SK-N-SH treated with all-trans-retinoic acid at 6 μM for 48 hours (cell line): ENCODE measurements around the gene USP48.

Experiments
- ISL1 ChIP-seq: fragments of 250-450 bp; sonication (Bioruptor Pico); IDR thresholded peaks from 2 replicates; pipeline ENCODE4 v2.1.2; 2022; ENCODE audit warnings: mild to moderate bottlenecking, moderate library complexity
- ZC3H10 ChIP-seq: fragments of 250-450 bp; sonication (Bioruptor Pico); IDR thresholded peaks from 2 replicates; pipeline ENCODE4 v1.5.1; 2021; ENCODE audit warnings: mild to moderate bottlenecking, moderate library complexity
- ZNF565 ChIP-seq: fragments of 450-650 bp; formaldehyde crosslinking; conservative IDR thresholded peaks from 2 replicates; pipeline ENCODE4 v1.5.0; 2020; ENCODE audit warnings: low read depth, mild to moderate bottlenecking, moderate library complexity
- TF ChIP-seq, protein P1 (sequence below): fragments of 250-450 bp; sonication (Bioruptor Pico); IDR thresholded peaks from 2 replicates; pipeline ENCODE4 v1.8.0; 2020; ENCODE audit warnings: mild to moderate bottlenecking, moderate library complexity, borderline replicate concordance

DNA sequence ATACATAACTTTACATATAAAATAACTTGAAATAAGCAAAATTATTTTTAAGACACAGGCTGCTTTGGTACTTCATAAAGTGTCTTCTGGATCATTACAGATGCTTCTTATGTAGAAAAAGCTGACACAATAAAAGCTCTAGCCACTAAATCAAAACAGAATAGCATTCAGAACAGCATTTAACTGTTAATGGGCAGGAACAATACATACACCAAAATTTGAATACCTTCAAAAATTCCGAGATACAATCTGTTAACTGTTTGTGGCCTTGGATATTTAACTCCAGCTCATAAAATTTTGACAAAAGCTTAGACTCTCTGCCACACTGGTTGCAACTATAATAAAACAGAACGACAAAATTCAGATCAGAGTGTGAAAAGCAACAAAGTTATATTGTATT is 31.7 kb downstream of the USP48 start:
- TF ChIP-seq ZNF565 (CRISPR knock-in tag) (no peak), ZC3H10 (no peak), ISL1 (no peak)
- TF ChIP-seq, protein P1, sequence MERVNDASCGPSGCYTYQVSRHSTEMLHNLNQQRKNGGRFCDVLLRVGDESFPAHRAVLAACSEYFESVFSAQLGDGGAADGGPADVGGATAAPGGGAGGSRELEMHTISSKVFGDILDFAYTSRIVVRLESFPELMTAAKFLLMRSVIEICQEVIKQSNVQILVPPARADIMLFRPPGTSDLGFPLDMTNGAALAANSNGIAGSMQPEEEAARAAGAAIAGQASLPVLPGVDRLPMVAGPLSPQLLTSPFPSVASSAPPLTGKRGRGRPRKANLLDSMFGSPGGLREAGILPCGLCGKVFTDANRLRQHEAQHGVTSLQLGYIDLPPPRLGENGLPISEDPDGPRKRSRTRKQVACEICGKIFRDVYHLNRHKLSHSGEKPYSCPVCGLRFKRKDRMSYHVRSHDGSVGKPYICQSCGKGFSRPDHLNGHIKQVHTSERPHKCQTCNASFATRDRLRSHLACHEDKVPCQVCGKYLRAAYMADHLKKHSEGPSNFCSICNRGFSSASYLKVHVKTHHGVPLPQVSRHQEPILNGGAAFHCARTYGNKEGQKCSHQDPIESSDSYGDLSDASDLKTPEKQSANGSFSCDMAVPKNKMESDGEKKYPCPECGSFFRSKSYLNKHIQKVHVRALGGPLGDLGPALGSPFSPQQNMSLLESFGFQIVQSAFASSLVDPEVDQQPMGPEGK (CRISPR knock-in tag): no peak
